DND-41 (cell line): Measurements from ENCODE around the gene MCM9.

Experiments used
- CTCF ChIP-seq: IDR thresholded peaks from 2 replicates; pipeline ENCODE4 v1.5.1; 2012; ENCODE audit warnings: borderline replicate concordance, low read length, moderate library complexity, mild to moderate bottlenecking; ENCODE audit not compliant: poor library complexity, severe bottlenecking; ENCODE audit errors: extremely low read depth
- EZH2 ChIP-seq: IDR thresholded peaks from 3 replicates; pipeline ENCODE4 v1.6.1; 2012; ENCODE audit warnings: borderline replicate concordance, low read depth, mild to moderate bottlenecking, moderate library complexity, low read length, inconsistent platforms; ENCODE audit not compliant: severe bottlenecking

GRCh38 chr6:118787724-118788423, 147.1 kb downstream of the MCM9 start:
- TF ChIP-seq CTCF (no peak), EZH2 (no peak)
